Osteocyte (in vitro differentiated cells): ENCODE measurements around the gene NAA25. TPM values are rescaled to one million over a fixed set of nuclear protein-coding genes. Genes with fewer than 3 reads are reported as not detected.
A peak's percentile ranks its signal among the peaks of the same experiment; 100 is the strongest.

Experiments used
- DNase-seq: peaks from one replicate; pipeline ENCODE4 v3.0.0; 2021; ENCODE audit warnings: mixed read lengths; ENCODE audit not compliant: unreplicated experiment; ENCODE audit errors: extremely low spot score
- H3K27ac Mint-ChIP-seq: one replicate; pipeline ENCODE4 v1.8.0; 2021; ENCODE audit warnings: mild to moderate bottlenecking, mixed read lengths; ENCODE audit not compliant: unreplicated experiment
- H3K27me3 Mint-ChIP-seq: one replicate; pipeline ENCODE4 v1.8.0; 2021; ENCODE audit warnings: mixed read lengths; ENCODE audit not compliant: unreplicated experiment
- H3K36me3 Mint-ChIP-seq: one replicate; pipeline ENCODE4 v1.8.0; 2021; ENCODE audit warnings: mixed read lengths; ENCODE audit not compliant: unreplicated experiment
- H3K4me1 Mint-ChIP-seq: one replicate; pipeline ENCODE4 v1.8.0; 2021; ENCODE audit warnings: mixed read lengths; ENCODE audit not compliant: unreplicated experiment
- H3K4me3 Mint-ChIP-seq: one replicate; pipeline ENCODE4 v1.8.0; 2021; ENCODE audit warnings: mild to moderate bottlenecking, moderate library complexity, mixed read lengths; ENCODE audit not compliant: unreplicated experiment
- H3K9me3 Mint-ChIP-seq: one replicate; pipeline ENCODE4 v1.8.0; 2021; ENCODE audit warnings: mixed read lengths; ENCODE audit not compliant: unreplicated experiment
- CTCF ChIP-seq: fragments of 200-600 bp; sonication (generic); IDR thresholded peaks from 2 replicates; pipeline ENCODE4 v1.5.0; 2021; ENCODE audit warnings: antibody characterized with exemption, mild to moderate bottlenecking, moderate library complexity
- total RNA-seq: library from RNA; stranded (reverse); gene quantifications from 2 replicates; pipeline ENCODE4 v1.2.1, GENCODE V29; 2021

The NAA25 gene
- total RNA-seq, 1 donor from 2014 or later: 22.7 TPM

DNA sequence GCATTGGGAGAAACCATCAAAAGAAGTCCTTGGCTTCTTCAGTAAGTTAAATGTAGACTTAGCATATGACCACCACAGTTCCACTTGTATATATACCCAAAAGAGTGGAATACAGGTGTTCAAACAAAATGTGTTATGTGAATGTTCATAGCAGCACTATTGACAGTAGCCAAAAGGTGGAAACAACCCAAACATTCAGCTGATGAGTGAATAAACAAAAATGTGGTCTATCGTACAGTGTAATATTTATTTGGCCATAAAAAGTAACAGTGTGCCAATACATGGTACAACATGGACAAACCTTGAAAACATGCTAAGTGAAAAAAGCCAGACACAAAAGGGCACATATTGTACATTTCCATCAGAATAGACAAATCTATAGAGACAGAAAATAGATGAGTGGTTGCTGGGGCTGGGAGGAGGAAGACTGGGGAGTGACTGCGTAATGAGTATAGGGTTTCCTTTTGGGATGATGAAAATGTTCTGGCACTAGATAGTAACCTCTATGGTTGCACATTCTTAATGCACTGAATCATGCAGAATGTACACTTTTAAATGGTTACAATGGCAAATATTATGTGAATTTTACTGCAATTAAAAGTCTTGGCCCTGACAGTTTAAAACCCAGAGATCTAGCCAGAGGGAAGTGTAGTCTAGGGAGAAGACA lies 89.9 kb downstream of the NAA25 start:
- no peak for TF ChIP-seq CTCF
- Mint-ChIP-seq H3K27me3 (no peaks in the 10 kb centered on the region), H3K27ac (peak overlapping the region; percentile 59), H3K36me3 (peaks cover 33% of the 10 kb centered on the region), H3K9me3 (peaks cover 6% of the 10 kb centered on the region), H3K4me3 (no peak overlapping the region), H3K4me1 (peaks cover 37% of the 10 kb centered on the region)
- no peak for DNase-seq

- Mint-ChIP-seq H3K4me1 (peaks cover 43% of the 10 kb centered on the region), H3K9me3 (peaks cover 6% of the 10 kb centered on the region)
- no peak for TF ChIP-seq CTCF
Observed at GRCh38 chr12:112017041-112017440, 91.5 kb downstream of the NAA25 start.

DNA sequence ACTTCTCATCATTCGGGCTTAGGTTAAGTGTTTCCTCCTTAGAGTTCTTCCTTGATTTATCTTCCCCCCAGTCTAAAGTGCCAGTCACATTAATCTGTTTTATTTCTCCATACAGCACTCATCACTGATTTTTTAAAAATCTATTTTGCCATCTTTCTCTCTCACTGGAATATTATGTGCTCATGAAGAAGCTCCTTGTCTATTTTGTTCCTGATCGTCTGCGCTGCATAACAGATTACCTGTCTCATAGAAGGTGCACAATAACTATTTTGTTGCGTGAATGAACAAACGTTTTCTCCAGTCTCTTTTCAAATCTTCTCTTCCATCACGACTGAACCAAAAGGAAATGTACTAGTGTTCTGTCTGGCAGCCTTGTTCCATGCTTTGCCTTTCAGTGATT lies 92.6 kb downstream of the NAA25 start:
- Mint-ChIP-seq H3K27ac (no peak overlapping the region), H3K4me3 (peak overlapping the region; percentile 27), H3K27me3 (no peaks in the 10 kb centered on the region), H3K36me3 (peaks cover 21% of the 10 kb centered on the region), H3K4me1 (peaks cover 52% of the 10 kb centered on the region), H3K9me3 (peaks cover 6% of the 10 kb centered on the region)
- DNase-seq: no peak
- TF ChIP-seq CTCF: no peak

More at GRCh38 chr12:112017041-112017440, 91.5 kb downstream of the NAA25 start:
- Mint-ChIP-seq H3K4me3 (no peak overlapping the region), H3K36me3 (peaks cover 26% of the 10 kb centered on the region), H3K27ac (peak overlapping the region; percentile 31), H3K27me3 (no peaks in the 10 kb centered on the region)
- DNase-seq: no peak

DNA sequence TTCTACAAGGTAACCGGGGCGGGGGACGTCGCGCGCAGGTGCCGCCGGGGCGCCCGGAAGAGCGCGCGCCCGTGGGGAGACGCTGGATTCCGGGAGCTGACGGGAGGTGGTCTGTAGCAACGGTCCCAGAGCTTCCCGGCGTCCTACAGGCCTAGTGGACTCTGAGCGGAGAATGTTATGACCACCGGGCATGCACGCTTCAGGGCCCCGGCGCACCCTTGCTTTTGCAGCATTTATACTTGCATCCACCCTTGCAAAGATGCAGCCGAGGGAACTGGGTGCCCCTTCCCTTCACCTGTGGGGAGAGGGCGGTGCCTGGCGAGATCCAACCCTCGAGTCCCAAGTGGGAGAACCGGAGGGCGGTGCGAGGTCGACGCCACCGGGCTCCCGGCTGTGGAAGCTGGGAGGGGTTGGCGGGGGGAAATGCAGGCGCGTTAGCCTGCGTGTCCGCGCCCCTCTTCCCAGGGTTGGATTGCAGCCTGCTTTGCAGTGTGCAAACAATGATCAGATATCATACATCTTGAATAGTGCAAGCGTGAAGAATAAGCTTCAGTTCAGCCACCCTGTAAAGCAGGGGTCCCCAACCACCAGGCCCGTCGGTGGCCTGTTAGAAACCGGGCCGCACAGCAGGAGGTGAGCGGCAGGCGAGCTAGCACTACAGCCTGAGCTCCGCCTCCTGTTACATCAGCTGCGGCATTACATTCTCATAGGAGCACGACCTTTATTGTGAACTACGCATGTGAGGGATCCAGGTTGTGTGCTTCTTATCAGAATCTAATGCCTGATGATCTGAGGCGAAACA lies 94.8 kb downstream of the NAA25 start:
- Mint-ChIP-seq H3K36me3 (peaks cover 21% of the 10 kb centered on the region), H3K4me3 (peak overlapping the region; percentile 97), H3K4me1 (peaks cover 39% of the 10 kb centered on the region), H3K9me3 (peaks cover 6% of the 10 kb centered on the region), H3K27me3 (no peaks in the 10 kb centered on the region), H3K27ac (peak overlapping the region; percentile 98)
- TF ChIP-seq CTCF: peak; percentile 29
- no peak for DNase-seq
